DOHH2 (cell line): Measurements from ENCODE around the gene CASR.

Experiments used
- H3F3A ChIP-seq: fragments of 200-600 bp; sonication (generic), shearing (Covaris generic); 2 replicates; pipeline ENCODE4 v1.6.0; 2016; ENCODE audit warnings: antibody characterized with exemption, mild to moderate bottlenecking; ENCODE audit not compliant: control insufficient read depth, insufficient read depth
- H3K27ac ChIP-seq: fragments of 200-600 bp; sonication (generic); 2 replicates; pipeline ENCODE4 v1.5.1; 2014; ENCODE audit warnings: low read depth, mild to moderate bottlenecking, low read length, moderate library complexity
- H3K27me3 ChIP-seq: fragments of 200-600 bp; sonication (generic); 2 replicates; pipeline ENCODE4 v1.6.1; 2014; ENCODE audit warnings: mild to moderate bottlenecking, low read length, mixed read lengths; ENCODE audit not compliant: control insufficient read depth
- H3K36me3 ChIP-seq: fragments of 200-600 bp; sonication (generic); 2 replicates; pipeline ENCODE4 v1.6.1; 2014; ENCODE audit warnings: mild to moderate bottlenecking, low read length, moderate library complexity, mixed read lengths; ENCODE audit not compliant: control insufficient read depth
- H3K4me1 ChIP-seq: fragments of 200-600 bp; sonication (generic); 2 replicates; pipeline ENCODE4 v1.6.1; 2014; ENCODE audit warnings: mild to moderate bottlenecking, low read length, mixed read lengths; ENCODE audit not compliant: control insufficient read depth
- H3K4me2 ChIP-seq: fragments of 200-600 bp; sonication (generic); 2 replicates; pipeline ENCODE4 v1.6.0; 2014; ENCODE audit warnings: mild to moderate bottlenecking, low read length, moderate library complexity
- H3K4me3 ChIP-seq: fragments of 200-600 bp; sonication (generic); 2 replicates; pipeline ENCODE4 v1.5.1; 2014; ENCODE audit warnings: mild to moderate bottlenecking, low read length, mixed read lengths
- H3K79me2 ChIP-seq: fragments of 200-600 bp; sonication (generic); 2 replicates; pipeline ENCODE4 v1.6.1; 2014; ENCODE audit warnings: mild to moderate bottlenecking, low read length, mixed read lengths; ENCODE audit not compliant: control insufficient read depth
- H3K9me2 ChIP-seq: fragments of 200-600 bp; sonication (generic); replicated peaks from 2 replicates; pipeline ENCODE4 v1.6.1; 2014; ENCODE audit warnings: mild to moderate bottlenecking, low read length, mixed read lengths; ENCODE audit not compliant: control insufficient read depth
- H3K9me3 ChIP-seq: fragments of 200-600 bp; sonication (generic); 2 replicates; pipeline ENCODE4 v1.6.1; 2014; ENCODE audit warnings: antibody characterized with exemption, low read length, mixed read lengths; ENCODE audit not compliant: control insufficient read depth, insufficient read depth
- H4K20me1 ChIP-seq: fragments of 200-600 bp; sonication (generic); 2 replicates; pipeline ENCODE4 v1.6.0; 2014; ENCODE audit warnings: low read depth, mild to moderate bottlenecking, antibody characterized with exemption, low read length, moderate library complexity; ENCODE audit not compliant: control insufficient read depth, insufficient read depth
- CTCF ChIP-seq: fragments of 200-600 bp; sonication (generic); IDR thresholded peaks from one replicate; pipeline ENCODE4 v1.5.1; 2014; ENCODE audit warnings: antibody characterized with exemption, mild to moderate bottlenecking, low read depth, low read length; ENCODE audit not compliant: poor library complexity, severe bottlenecking
- EZH2phosphoT487 ChIP-seq: fragments of 200-600 bp; sonication (generic); IDR thresholded peaks from 2 replicates; pipeline ENCODE4 v1.6.1; 2017; ENCODE audit warnings: borderline replicate concordance, mild to moderate bottlenecking, antibody characterized with exemption, low read length, moderate library complexity, mixed read lengths

Gene CASR

GRCh38 chr3:122208579-122208978 is 25.1 kb downstream of the CASR start:
- no peaks in the 10 kb centered on the region for H3K9me3 ChIP-seq
- no peaks in the 10 kb centered on the region for H3K79me2 ChIP-seq
- no peaks in the 10 kb centered on the region for H3K9me2 ChIP-seq
- H3K27ac ChIP-seq, result no peak overlapping the region
- no peak for TF ChIP-seq EZH2phosphoT487
- no peak for TF ChIP-seq CTCF
- H4K20me1 ChIP-seq, result no peaks in the 10 kb centered on the region
- H3K4me1 ChIP-seq, result no peaks in the 10 kb centered on the region
- H3K36me3 ChIP-seq, result no peaks in the 10 kb centered on the region
- no peaks in the 10 kb centered on the region for H3F3A ChIP-seq
- no peak overlapping the region for H3K4me2 ChIP-seq
- H3K27me3 ChIP-seq, result no peaks in the 10 kb centered on the region
- H3K4me3 ChIP-seq, result no peak overlapping the region

DNA sequence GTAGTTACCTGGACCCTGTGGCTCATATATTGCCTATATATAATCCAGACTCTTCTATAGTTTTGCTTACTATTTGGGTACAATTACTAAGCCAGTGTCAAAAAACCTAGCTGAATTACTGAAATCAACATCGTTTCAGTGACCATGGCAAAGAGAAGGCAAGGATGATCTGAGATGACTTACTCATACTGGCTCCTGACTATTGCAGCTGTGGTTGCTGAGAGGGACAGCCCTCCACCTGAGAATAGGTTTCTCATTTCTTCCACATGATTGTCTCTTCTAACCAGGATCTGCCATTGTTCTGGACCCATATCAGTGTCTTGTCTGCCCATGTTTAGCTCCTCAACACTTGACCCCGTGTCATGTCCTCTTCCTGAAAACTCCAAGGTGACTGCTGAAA is 30.2 kb downstream of the CASR start:
- Histone ChIP-seq H3F3A (no peaks in the 10 kb centered on the region), H3K27me3 (peaks cover 14% of the 10 kb centered on the region), H3K27ac (no peak overlapping the region), H3K4me1 (no peaks in the 10 kb centered on the region), H3K36me3 (no peaks in the 10 kb centered on the region), H3K79me2 (no peaks in the 10 kb centered on the region), H3K9me3 (no peaks in the 10 kb centered on the region), H4K20me1 (no peaks in the 10 kb centered on the region), H3K4me3 (no peak overlapping the region), H3K9me2 (no peaks in the 10 kb centered on the region), H3K4me2 (no peak overlapping the region)
- TF ChIP-seq CTCF (no peak), EZH2phosphoT487 (no peak)

GRCh38 chr3:122214711-122215110 is 31.2 kb downstream of the CASR start:
- Histone ChIP-seq H3K4me2 (no peak overlapping the region), H3K9me3 (no peaks in the 10 kb centered on the region), H3K9me2 (no peaks in the 10 kb centered on the region), H3K79me2 (no peaks in the 10 kb centered on the region), H3K27me3 (peaks cover 14% of the 10 kb centered on the region), H3K4me1 (no peaks in the 10 kb centered on the region), H4K20me1 (no peaks in the 10 kb centered on the region), H3K36me3 (no peaks in the 10 kb centered on the region), H3K4me3 (no peak overlapping the region), H3K27ac (no peak overlapping the region), H3F3A (no peaks in the 10 kb centered on the region)
- TF ChIP-seq EZH2phosphoT487, result no peak
- TF ChIP-seq CTCF, result no peak
